GM21526 (cell line): ENCODE measurements around the gene C22orf42.
"Not testable (repeated sequence)": the region's sequence is repeated elsewhere in the genome, so short reads cannot be mapped to it uniquely, and the experiment has no call there.

Source experiments
- ATAC-seq: cut with Tn5 transposase; IDR thresholded peaks from one replicate; pipeline ENCODE4 v1.9.1; 2021; ENCODE audit warnings: moderate library complexity; ENCODE audit not compliant: unreplicated experiment, low FRiP score

Gene C22orf42

GRCh38 chr22:32137731-32138324 is 21.3 kb downstream of the C22orf42 start:
- not testable (repeated sequence) for ATAC-seq

- not testable (repeated sequence) for ATAC-seq
Observed at GRCh38 chr22:32136881-32137280, 22.2 kb downstream of the C22orf42 start.

DNA sequence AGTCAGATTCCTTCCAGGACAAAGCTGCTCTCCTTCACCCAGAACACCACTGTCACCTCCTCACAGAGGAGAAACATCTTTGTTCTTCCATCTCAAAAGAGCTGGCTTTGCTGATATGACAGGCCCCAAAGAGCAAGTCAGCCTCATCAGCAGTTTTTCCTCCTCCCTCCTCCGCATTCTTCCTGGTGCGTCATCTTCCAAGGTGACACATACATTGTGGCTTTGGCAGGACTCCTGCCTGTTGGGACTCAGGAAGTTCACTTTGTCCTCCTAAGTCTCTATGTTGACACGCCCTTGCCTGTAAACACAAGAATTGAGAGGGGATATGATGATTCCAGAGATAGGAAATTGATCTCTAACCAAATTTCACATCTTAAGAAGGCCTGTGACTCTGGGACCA is 23.1 kb downstream of the C22orf42 start:
- ATAC-seq: not testable (repeated sequence)

DNA sequence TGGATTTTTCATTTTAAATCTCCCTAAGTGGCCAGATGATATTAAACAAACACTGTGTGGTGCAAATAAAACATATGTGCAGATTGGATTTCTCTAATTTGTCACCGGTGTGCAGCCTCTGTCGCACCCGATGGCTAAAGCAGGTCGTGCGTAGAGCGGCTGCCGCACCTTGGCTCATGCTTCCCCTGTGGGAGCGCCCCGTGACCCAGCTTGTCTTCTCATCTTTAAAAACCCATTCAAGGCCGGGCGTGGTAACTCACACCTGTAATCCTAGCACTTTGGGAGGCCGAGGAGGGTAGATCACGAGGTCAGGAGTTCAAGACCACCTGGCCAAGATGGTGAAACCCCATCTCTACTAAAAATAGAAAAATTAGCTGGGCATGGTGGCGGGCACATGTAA is 24.3 kb downstream of the C22orf42 start:
- not testable (repeated sequence) for ATAC-seq

DNA sequence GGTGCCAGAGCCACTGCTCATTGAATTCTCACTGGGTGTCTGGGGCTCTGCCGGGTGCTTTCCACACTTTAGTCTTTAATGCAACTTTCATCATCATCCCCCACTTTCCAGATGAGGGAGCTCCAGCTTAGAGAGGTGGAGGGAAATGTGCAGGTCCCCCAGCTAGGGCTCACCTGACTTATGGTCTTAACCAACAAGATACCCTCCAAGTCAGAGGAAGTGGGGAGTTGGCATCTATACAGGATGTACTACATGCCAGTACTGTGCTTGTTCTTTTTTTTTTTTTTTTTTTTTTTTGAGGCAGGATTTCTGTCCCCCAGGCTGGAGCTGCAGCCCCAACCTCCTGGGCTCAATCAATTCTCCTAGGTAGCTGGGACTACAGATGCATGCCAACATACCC is 26.3 kb downstream of the C22orf42 start:
- no peak for ATAC-seq

GRCh38 chr22:32132126-32132525 is 27.0 kb downstream of the C22orf42 start:
- no peak for ATAC-seq

DNA sequence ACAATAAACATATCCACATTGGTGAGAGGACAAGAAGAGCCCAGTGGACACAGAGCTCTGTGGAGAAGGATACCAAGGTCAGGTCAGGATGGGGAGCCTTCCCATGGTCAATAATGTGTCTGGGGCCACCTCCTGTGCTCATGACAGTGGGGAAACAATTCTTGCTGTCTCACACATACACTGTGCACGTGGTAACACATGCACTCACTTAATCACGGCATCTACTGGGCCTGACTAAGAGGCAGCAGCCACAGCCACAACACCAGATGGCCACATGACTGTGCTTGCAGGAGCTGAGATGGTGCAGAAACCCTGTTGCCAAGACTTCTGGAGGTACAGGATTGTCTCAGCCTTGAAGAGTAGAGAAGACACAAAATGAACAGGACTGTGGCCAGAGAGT is 28.6 kb downstream of the C22orf42 start:
- ATAC-seq: no peak

- ATAC-seq: no peak
Observed at GRCh38 chr22:32127904-32128303, 31.2 kb downstream of the C22orf42 start.

- no peak for ATAC-seq
Observed at GRCh38 chr22:32123657-32124056, 35.4 kb downstream of the C22orf42 start.

- ATAC-seq: no peak
Observed at GRCh38 chr22:32122899-32123298, 36.2 kb downstream of the C22orf42 start.

DNA sequence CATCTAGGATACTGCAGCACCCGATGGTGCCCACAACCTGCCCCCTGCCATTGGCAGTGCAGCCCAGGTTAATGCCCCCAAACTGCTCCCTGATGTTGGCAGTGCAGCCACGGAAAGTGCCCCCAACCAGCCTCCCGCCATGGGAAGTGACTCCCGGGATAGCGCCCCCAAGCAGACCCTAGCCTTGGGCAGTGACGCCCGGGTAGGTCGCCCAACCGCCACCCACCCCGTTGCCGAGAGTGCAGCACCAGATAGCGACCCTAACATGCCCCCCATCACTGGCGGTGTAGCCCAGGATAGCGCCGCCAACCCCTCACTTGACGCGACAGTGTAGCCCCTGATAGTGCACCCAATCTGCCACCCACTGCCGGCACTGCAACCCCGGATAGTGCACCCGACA is 38.5 kb downstream of the C22orf42 start:
- ATAC-seq: no peak

DNA sequence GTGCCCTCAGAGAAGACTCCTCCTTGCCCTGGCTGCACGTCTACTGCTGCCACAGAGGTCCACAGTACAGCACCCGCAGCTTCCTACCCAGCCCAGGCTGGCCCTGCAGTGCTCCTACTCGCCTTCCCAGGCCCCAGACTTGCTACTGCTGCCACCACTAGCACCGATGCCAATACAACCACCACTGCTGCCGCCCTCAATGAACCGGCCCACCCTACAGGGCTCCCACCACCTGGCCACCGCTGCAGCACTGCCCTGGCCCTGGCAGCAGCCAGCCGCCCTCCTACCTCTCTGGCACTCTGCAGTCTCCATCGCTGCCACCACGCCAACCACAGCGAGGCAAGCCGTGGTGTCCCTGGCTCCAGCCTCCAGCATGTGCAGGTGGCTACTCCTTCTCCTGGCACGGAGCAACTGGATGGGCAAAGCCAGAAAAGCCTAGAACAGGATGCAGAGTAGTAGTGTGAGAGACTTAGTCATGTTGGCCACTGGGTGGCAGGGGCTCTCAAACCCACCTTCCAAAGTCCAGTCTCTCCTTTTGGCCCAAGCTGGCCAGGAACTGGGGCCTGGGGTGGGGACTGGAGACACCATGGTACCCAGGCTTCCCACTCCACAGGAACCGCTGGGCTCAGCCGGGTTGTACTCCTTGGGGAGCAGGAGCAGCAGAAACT is 39.4 kb downstream of the C22orf42 start:
- ATAC-seq: no peak

GRCh38 chr22:32112380-32112779 is 46.7 kb downstream of the C22orf42 start:
- no peak for ATAC-seq

DNA sequence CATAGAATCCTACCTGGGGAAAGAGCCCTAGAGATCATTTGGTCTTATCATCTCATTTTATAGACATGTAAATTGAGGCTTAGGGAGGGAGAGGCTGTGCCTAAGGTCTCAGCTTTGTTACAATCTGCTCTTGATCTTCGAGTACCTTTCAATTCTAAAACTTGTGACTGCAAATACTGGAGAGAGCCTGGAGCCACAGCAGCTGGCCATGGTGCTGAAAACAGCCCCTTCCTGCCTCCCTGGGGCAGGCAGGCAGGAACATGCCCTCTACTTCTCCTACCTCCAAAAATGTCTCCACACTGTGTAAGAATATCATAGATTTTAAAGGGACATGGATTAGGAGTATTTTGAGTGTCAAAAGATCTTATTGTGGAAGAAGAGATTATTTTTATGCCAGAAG is 52.2 kb downstream of the C22orf42 start:
- ATAC-seq: no peak

GRCh38 chr22:32103658-32104315 is 55.3 kb downstream of the C22orf42 start:
- ATAC-seq: no peak

- no peak for ATAC-seq
Observed at GRCh38 chr22:32100711-32101110, 58.4 kb downstream of the C22orf42 start.
